H9 (cell line): ENCODE data around the gene PHKA1. TPM values are rescaled to one million over a fixed set of nuclear protein-coding genes. Genes with fewer than 3 reads are reported as not detected.

Source experiments
- DNase-seq: peaks from one replicate; pipeline ENCODE4 v3.0.0-alpha.2; 2017
- H2AFZ ChIP-seq: one replicate; pipeline ENCODE4 v1.6.1; 2013; ENCODE audit warnings: mild to moderate bottlenecking, low read length, control low read depth, moderate library complexity
- H2AK5ac ChIP-seq: 2 replicates; pipeline ENCODE4 v1.6.1; 2013; ENCODE audit warnings: low read length, control low read depth, mixed read lengths; ENCODE audit not compliant: insufficient read length
- H2BK120ac ChIP-seq: one replicate; pipeline ENCODE4 v1.6.1; 2013; ENCODE audit warnings: low read depth, mild to moderate bottlenecking, low read length, control low read depth, inconsistent platforms; ENCODE audit not compliant: poor library complexity, severe bottlenecking
- H2BK12ac ChIP-seq: 2 replicates; pipeline ENCODE4 v1.6.1; 2013; ENCODE audit warnings: low read length, control low read depth, mixed read lengths, low read depth; ENCODE audit not compliant: insufficient read length
- H2BK15ac ChIP-seq: 2 replicates; pipeline ENCODE4 v1.6.1; 2013; ENCODE audit warnings: low read depth, low read length, control low read depth
- H2BK20ac ChIP-seq: one replicate; pipeline ENCODE4 v1.6.1; 2013; ENCODE audit warnings: low read depth, mild to moderate bottlenecking, low read length, control low read depth, inconsistent platforms; ENCODE audit not compliant: poor library complexity, severe bottlenecking
- H2BK5ac ChIP-seq: 2 replicates; pipeline ENCODE4 v1.6.1; 2013; ENCODE audit warnings: low read length, control low read depth, mixed read lengths; ENCODE audit not compliant: insufficient read length
- H3K14ac ChIP-seq: 2 replicates; pipeline ENCODE4 v1.6.1; 2013; ENCODE audit warnings: low read length, control low read depth; ENCODE audit not compliant: insufficient read depth
- H3K18ac ChIP-seq: 2 replicates; pipeline ENCODE4 v1.6.1; 2013; ENCODE audit warnings: low read depth, mild to moderate bottlenecking, mixed read lengths, low read length, control low read depth; ENCODE audit not compliant: insufficient read length
- H3K23ac ChIP-seq: 2 replicates; pipeline ENCODE4 v1.6.1; 2013; ENCODE audit warnings: low read length, control low read depth, mixed read lengths, low read depth; ENCODE audit not compliant: insufficient read length
- H3K23me2 ChIP-seq: 2 replicates; pipeline ENCODE4 v1.6.1; 2013; ENCODE audit warnings: low read depth, mild to moderate bottlenecking, mixed read lengths, low read length, control low read depth; ENCODE audit not compliant: insufficient read length, poor library complexity, severe bottlenecking
- H3K27ac ChIP-seq: 2 replicates; pipeline ENCODE4 v1.5.1; 2013; ENCODE audit warnings: low read length, control low read depth, mixed read lengths, low read depth; ENCODE audit not compliant: insufficient read length
- H3K27me3 ChIP-seq: 2 replicates; pipeline ENCODE4 v1.6.1; 2013; ENCODE audit warnings: low read length, control low read depth, inconsistent platforms; ENCODE audit not compliant: insufficient read depth
- H3K4ac ChIP-seq: 2 replicates; pipeline ENCODE4 v1.6.1; 2013; ENCODE audit warnings: low read depth, mild to moderate bottlenecking, control low read depth, inconsistent platforms, low read length, moderate library complexity
- H3K4me1 ChIP-seq: 2 replicates; pipeline ENCODE4 v1.6.1; 2013; ENCODE audit warnings: low read length, control low read depth, inconsistent platforms; ENCODE audit not compliant: insufficient read depth
- H3K4me2 ChIP-seq: 2 replicates; pipeline ENCODE4 v1.6.1; 2013; ENCODE audit warnings: low read length, control low read depth, mixed read lengths; ENCODE audit not compliant: insufficient read length, insufficient read depth
- H3K56ac ChIP-seq: 2 replicates; pipeline ENCODE4 v1.6.1; 2013; ENCODE audit warnings: low read depth, mild to moderate bottlenecking, mixed read lengths, low read length, control low read depth; ENCODE audit not compliant: insufficient read length
- H3K79me1 ChIP-seq: 2 replicates; pipeline ENCODE4 v1.6.1; 2013; ENCODE audit warnings: low read depth, mild to moderate bottlenecking, moderate library complexity, low read length, control low read depth, inconsistent platforms; ENCODE audit not compliant: insufficient read depth, poor library complexity, severe bottlenecking
- H3K79me2 ChIP-seq: 2 replicates; pipeline ENCODE4 v1.6.1; 2013; ENCODE audit warnings: low read length, control low read depth, inconsistent platforms; ENCODE audit not compliant: insufficient read depth
- H3K9ac ChIP-seq: 2 replicates; pipeline ENCODE4 v1.6.1; 2013; ENCODE audit warnings: low read length, control low read depth, mixed read lengths; ENCODE audit not compliant: insufficient read length; ENCODE audit errors: extremely low read depth
- H3K9me3 ChIP-seq: one replicate; pipeline ENCODE4 v1.6.1; 2013; ENCODE audit warnings: low read depth, low read length, inconsistent platforms; ENCODE audit not compliant: control insufficient read depth
- H3T11ph ChIP-seq: one replicate; pipeline ENCODE4 v1.6.1; 2013; ENCODE audit warnings: mild to moderate bottlenecking, low read length, control low read depth, inconsistent platforms
- H4K20me1 ChIP-seq: one replicate; pipeline ENCODE4 v1.6.1; 2013; ENCODE audit not compliant: control insufficient read depth, insufficient read length, insufficient read depth
- H4K5ac ChIP-seq: 2 replicates; pipeline ENCODE4 v1.6.1; 2013; ENCODE audit warnings: low read depth, mild to moderate bottlenecking, mixed read lengths, low read length, control low read depth; ENCODE audit not compliant: insufficient read length
- H4K8ac ChIP-seq: replicated peaks from 2 replicates; pipeline ENCODE4 v1.6.1; 2013; ENCODE audit warnings: low read length, control low read depth, mixed read lengths, low read depth; ENCODE audit not compliant: insufficient read length
- H4K91ac ChIP-seq: 2 replicates; pipeline ENCODE4 v1.6.1; 2013; ENCODE audit warnings: low read depth, mild to moderate bottlenecking, moderate library complexity, mixed read lengths, low read length, control low read depth; ENCODE audit not compliant: insufficient read length
- H3K27ac Mint-ChIP-seq, 3 experiments: 2 replicates in 2 of 3; 3 replicates in 1 of 3; pipeline ENCODE4 v1.8.0; 2020 to 2021; ENCODE audit warnings: mixed read lengths in 3 of 3, mild to moderate bottlenecking in 1 of 3, moderate library complexity in 1 of 3
- H3K27me3 Mint-ChIP-seq: 2 replicates; pipeline ENCODE4 v1.8.0; 2021; ENCODE audit warnings: low read depth, mild to moderate bottlenecking, moderate library complexity, mixed read lengths
- H3K36me3 Mint-ChIP-seq, 3 experiments: 2 replicates in 2 of 3; 3 replicates in 1 of 3; pipeline ENCODE4 v1.8.0; 2020 to 2021; ENCODE audit warnings: low read depth in 3 of 3, mixed read lengths in 3 of 3; ENCODE audit not compliant: insufficient read depth in 1 of 3
- H3K4me1 Mint-ChIP-seq, 2 experiments: 2 replicates each; pipeline ENCODE4 v1.8.0; 2020; ENCODE audit warnings: mixed read lengths in 2 of 2
- H3K4me3 Mint-ChIP-seq, 2 experiments: 2 replicates in 1 of 2; 3 replicates in 1 of 2; pipeline ENCODE4 v1.8.0; 2020 to 2021; ENCODE audit warnings: mild to moderate bottlenecking in 2 of 2, mixed read lengths in 2 of 2, moderate library complexity in 1 of 2
- H3K9me3 Mint-ChIP-seq, 2 experiments: 2 replicates in 1 of 2; 3 replicates in 1 of 2; pipeline ENCODE4 v1.8.0; 2020; ENCODE audit warnings: mild to moderate bottlenecking in 2 of 2, mixed read lengths in 2 of 2, moderate library complexity in 1 of 2
- WGBS: extraction: QIAGEN DNeasy Blood & Tissue Kit; methylation state at CpG from one replicate; pipeline ENCODE4 v1.1.7; 2013; ENCODE audit warnings: missing lambda C conversion rate, low lambda C conversion rate, mixed read lengths; ENCODE audit not compliant: insufficient read length; ENCODE audit errors: extremely low coverage; 5-methylcytosine and 5-hydroxymethylcytosine counted together
- total RNA-seq: library from RNA; stranded (reverse); gene quantifications from 2 replicates; pipeline ENCODE4 v1.2.1, GENCODE V29; 2021
- TF ChIP-seq, protein P1 (sequence below): fragments of 200-600 bp; sonication (generic); conservative IDR thresholded peaks from 3 replicates; pipeline ENCODE4 v1.8.0; 2021; ENCODE audit warnings: antibody characterized with exemption, mild to moderate bottlenecking

PHKA1 gene
- total RNA-seq, 1 experiment from 2014 or later: 6.6 TPM

- Mint-ChIP-seq H3K9me3 (peaks cover 72 to 74% of the 10 kb centered on the region in 2 experiments), H3K36me3 (peaks cover 20 to 52% (median 47%) of the 10 kb centered on the region in 3 experiments), H3K4me3 (no peak overlapping the region), H3K27me3 (no peaks in the 10 kb centered on the region; the same call in 1 of the 2 replicates), H3K4me1 (no peaks in the 10 kb centered on the region; a peak in 1 of 4 replicates), H3K27ac (no peak overlapping the region)
- H3K18ac ChIP-seq: no peak overlapping the region
- H3K79me2 ChIP-seq: no peaks in the 10 kb centered on the region
- H3K4me1 ChIP-seq: no peaks in the 10 kb centered on the region
- peaks cover 4% of the 10 kb centered on the region for H3K23me2 ChIP-seq
- no peak overlapping the region for H2AFZ ChIP-seq
- H2AK5ac ChIP-seq: no peak overlapping the region
- H2BK20ac ChIP-seq: no peak overlapping the region
- H3K4me2 ChIP-seq: no peak overlapping the region
- no peak overlapping the region for H2BK120ac ChIP-seq
- H3K23ac ChIP-seq: no peak overlapping the region
- H2BK12ac ChIP-seq: no peak overlapping the region
- H3K9me3 ChIP-seq: peaks cover 30% of the 10 kb centered on the region
- H3K9ac ChIP-seq: no peak overlapping the region
- no peak overlapping the region for H4K5ac ChIP-seq
- H4K8ac ChIP-seq: no peak overlapping the region
- no peak overlapping the region for H2BK15ac ChIP-seq
- no peak overlapping the region for H3K56ac ChIP-seq
- no peak for DNase-seq
- H4K20me1 ChIP-seq: no peaks in the 10 kb centered on the region
- no peak overlapping the region for H3K14ac ChIP-seq
- H2BK5ac ChIP-seq: no peak overlapping the region
- H3T11ph ChIP-seq: no peak overlapping the region
- H3K27ac ChIP-seq: no peak overlapping the region
- H3K79me1 ChIP-seq: no peaks in the 10 kb centered on the region
- no CpG with 5 or more reads among the region's 2 CpGs for WGBS
- H4K91ac ChIP-seq: no peak overlapping the region
- H3K4ac ChIP-seq: no peak overlapping the region
- TF ChIP-seq, protein P1, sequence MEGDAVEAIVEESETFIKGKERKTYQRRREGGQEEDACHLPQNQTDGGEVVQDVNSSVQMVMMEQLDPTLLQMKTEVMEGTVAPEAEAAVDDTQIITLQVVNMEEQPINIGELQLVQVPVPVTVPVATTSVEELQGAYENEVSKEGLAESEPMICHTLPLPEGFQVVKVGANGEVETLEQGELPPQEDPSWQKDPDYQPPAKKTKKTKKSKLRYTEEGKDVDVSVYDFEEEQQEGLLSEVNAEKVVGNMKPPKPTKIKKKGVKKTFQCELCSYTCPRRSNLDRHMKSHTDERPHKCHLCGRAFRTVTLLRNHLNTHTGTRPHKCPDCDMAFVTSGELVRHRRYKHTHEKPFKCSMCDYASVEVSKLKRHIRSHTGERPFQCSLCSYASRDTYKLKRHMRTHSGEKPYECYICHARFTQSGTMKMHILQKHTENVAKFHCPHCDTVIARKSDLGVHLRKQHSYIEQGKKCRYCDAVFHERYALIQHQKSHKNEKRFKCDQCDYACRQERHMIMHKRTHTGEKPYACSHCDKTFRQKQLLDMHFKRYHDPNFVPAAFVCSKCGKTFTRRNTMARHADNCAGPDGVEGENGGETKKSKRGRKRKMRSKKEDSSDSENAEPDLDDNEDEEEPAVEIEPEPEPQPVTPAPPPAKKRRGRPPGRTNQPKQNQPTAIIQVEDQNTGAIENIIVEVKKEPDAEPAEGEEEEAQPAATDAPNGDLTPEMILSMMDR: no peak
- no peaks in the 10 kb centered on the region for H3K27me3 ChIP-seq
Measured at GRCh38 chrX:72569786-72570185, 144.3 kb downstream of the PHKA1 start.
